Superior temporal gyrus (tissue), 1 donor: Measurements from ENCODE around the gene NCS1.

ENCODE experiments used
- DNase-seq: peaks from one replicate; pipeline ENCODE4 v3.0.0-alpha.2; 2016; ENCODE audit errors: extremely low spot score

The NCS1 gene

DNA sequence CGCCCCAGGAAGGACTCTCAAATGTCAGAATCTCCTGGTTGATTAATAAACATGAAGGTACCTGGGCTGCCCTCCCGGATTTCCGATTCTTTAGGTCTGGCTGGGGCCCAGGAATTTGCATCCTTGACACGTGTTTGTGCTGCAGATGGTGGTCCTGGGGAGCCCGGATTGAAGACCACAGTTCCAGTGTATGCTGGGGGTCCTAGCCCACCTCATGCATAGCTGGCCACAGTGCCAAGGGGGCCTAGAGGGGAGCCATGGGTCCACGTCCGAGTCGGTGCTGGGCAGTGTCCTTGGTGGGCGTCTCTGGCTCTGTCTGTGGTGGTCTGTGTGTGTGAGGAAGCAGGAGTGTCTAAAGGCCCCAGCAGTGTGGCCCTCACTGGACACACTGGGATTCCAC is 3.2 kb downstream of the NCS1 start:
- no peak for DNase-seq

DNA sequence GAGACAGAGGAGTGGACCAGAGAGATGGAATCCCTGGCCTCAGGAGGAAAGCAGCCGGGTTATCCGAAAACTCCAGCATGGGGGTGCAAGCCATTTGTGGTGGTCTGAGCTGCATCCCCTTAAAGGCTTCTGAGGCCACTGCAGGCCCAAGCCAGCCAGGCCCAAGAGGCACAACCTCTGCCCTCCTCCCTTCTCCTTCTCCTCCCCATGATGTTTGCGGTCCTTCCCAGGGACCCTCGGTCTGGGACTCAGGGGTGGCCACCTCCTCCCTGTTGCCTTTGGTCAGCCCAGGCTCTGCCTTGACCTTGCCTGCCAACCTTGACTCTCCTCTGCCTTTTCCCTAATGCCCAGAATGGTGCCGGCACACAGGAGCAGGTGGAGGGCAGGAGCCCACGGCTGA is 4.6 kb downstream of the NCS1 start:
- no peak for DNase-seq

DNA sequence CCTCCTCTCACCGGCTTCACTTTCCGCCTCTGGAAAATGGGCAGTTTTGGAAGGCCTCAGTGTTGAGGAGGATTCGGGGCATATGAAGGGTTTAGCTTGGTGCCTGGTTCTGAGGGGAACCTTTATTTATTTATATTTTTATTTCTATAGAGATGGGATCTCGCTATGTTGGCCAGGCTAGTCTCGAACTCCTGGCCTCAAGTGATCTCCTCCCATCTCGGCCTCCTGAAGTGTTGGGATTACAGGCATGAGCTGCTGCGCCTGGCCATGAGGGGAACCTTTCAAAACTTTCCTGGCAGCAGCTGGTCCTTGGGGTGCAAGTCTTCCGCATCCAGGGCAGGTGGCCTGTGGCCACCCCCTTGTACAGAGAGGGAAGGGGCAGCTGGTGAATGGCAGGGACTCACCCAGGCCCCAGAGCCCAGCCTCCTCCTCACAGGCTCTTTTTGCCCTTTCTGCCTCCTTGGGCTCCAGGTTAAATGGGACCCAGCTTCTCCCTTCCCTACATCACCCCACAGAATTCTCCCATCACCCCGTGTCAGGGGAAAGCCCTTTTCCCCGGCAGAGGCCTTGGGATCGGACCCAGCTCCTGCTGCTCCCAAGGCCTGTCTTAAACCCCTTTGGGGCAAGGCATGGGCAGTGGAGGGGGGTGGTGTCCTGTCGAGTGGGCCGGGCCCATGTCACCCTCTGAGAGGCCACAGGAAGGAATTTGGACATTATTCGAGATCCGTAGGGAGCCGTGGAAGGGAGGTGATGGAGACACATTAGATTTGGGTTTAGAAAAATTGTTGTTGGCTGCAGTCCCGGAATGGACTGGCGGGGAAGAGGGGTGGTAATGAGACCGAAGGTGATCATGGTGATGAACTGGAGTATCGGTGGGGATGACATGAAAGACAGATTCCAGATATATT is 5.9 kb downstream of the NCS1 start:
- DNase-seq = no peak

DNA sequence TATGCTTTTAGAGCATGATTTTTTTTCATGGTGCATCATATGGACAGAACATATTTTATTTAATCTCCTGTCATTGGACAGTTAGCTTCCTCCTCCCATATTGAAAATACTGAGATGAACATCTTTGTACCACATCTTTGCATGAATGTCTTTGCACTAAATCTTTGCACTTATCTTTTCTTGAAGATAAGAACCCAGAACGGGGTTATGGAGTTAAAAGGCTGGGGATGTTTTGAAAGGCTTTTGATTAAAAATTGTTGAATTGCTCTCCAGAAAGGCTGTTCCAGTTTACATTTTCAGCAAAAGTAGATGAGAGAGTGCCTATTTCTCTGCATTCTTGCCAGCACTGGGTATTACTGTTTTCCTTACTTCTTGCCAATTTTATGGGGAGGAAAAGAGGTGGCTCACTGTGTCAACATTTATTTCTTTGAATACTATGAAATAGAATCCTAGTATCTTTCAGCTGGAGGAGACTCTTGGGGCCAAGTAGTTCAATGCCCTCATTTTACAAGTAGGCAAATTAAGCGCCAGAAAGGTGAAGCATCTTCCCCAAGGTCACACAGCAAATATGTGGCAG is 7.2 kb downstream of the NCS1 start:
- DNase-seq = no peak

DNA sequence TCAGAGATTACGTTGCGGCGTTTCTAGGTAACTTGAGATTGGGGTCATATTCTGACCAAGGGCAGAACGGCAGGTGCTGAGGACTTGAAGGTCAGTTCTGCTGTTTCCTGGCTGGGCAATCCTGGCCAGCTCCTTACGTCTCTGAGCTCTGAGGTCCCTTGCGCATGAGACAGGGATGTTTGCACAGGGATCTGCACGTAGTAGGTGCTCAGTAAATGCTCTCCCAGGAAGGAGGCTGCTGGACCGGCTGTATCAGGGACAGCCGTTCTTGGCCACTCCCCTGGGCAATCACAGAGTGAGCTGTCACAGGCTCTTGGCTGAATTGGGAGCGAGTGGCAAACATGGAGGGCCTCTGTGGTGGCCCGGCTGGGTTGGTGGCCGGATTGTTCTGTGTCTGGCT is 8.3 kb downstream of the NCS1 start:
- DNase-seq = no peak

DNA sequence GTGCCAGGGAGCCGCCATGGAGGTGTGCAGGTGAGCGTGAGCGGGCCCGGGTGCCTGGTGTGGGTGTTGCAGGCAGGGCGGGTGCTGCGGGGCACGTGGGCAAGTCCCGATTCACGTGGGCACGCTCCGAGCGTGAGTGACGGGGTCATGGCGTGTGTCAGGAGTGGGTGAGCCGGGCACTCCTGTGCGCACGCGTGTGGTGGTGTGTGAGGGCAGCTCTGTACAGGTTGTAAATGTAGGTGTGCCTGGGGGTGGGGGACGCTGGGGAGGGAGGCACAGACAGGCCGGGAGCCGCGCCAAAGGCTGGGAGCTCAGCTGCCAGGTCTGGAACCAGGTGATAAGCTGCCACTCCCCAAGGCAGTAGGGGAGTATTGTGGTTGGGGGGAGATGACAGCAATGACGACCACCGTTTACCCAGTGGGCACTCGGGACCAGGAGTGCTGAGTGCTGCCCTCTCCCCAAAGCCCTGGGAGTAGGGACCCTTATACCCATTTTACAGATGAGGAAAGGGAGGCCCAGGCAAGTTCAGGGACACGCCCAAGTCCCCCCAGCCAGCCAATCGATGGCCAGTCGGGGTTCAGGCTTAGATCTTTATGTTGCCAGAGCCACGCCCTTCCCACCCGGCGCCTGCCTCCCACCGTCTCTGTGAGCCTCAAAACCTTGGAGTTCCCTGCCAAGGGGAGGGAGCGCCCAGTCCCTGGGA is 9.6 kb downstream of the NCS1 start:
- DNase-seq = no peak

DNA sequence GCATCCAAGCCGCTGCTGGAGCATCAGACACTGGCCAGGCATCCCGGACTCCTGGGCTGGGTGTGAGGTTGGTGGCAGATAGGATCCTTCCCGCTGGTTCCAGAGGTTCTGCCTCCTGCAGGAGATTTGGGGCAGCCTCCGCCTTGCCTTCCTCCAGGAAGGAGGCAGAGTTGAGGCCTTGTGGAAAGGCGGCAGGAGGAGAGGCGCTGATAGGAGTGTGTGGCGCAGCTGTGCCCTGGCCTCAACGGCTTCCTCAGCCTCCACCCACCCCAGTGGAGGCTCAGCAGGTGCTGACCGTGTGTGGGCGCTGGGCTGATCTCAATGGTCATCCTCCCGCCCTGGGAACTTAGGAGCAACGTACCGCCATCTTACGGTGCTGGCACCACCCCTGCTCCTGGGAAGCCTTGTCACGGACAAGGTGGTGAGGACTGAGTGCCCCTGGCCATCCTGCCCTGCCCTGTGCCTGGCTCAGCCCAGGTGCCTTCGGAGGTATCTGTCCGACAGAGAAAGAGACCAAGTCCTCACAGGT is 10.2 kb downstream of the NCS1 start:
- DNase-seq = no peak

DNA sequence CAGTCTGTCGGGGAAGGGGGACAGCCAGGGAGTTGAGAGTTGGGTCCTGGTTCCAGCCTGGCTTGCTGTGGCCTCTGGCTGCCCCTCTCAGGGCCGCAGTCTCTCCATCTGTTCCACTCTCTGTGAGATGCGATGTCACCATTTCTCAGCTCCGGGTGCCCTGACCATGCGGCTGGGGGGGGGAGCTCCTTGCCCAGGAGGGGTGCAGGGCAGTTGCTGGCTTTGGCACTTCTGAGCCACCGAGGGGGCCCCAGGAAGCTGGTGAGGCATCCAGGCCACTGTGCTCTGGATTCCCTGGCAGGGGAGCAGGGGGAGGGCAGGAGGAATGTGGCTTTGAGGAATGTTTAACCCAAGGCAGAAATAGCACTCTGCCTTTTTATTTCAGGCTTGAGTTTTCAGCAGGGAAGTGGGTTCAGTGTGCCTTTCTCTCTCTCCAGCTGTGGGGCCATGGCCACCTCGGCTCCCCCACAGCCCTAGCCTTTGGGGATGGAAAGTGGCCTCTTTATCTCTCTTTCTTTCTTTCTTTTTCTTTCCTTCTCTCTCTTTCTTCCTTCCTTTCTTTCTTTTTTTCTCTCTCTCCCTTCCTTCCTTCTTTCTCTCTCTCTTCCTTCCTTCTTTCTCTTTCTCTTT is 11.0 kb downstream of the NCS1 start:
- no peak for DNase-seq

DNA sequence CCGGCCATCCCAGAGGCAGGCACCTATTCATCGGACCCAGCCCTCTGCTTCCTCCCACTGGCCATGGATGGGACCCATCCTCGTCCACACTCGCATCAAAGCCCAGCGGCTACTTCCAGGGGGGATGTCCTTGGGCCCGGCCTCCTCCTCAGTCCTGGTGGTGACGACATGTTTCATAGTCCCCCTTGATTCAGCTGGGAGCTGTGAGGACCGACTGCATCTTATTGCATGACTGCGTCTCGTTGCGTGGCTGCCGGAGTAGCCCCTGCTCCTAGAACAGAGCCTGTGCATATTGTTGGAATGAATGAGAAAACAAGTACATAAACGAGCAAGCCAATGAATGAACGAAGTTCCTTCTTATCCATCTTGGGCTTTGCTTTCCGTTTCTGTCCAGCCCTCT is 12.8 kb downstream of the NCS1 start:
- DNase-seq = peak; percentile 44

DNA sequence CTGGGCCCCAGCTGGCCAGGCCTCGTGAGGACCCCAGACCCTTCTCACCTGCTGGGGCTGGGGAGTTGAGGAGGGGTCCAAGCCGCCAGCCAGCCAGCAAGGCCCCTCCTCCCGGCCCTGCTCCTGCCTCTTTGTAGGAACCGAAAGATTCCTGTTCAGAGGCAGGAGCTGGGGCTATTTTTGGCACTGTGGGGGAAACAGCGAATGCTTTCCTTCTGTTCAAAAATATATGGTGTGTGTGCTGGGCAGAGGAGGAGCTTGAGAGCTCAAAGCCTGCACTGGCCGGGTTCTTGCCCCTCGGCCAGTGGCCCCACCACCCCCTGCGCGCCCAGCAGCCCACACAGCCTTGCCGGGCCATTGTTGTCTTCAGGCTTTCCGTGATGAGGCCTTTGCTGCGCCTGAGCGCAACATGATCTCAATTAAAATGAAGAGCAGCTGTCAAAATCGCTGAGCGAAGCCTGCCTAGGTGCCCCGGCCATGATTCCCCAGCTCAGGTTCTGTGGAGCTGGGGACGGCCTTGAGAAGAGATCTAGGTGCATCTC is 13.4 kb downstream of the NCS1 start:
- DNase-seq = peak; percentile 66

DNA sequence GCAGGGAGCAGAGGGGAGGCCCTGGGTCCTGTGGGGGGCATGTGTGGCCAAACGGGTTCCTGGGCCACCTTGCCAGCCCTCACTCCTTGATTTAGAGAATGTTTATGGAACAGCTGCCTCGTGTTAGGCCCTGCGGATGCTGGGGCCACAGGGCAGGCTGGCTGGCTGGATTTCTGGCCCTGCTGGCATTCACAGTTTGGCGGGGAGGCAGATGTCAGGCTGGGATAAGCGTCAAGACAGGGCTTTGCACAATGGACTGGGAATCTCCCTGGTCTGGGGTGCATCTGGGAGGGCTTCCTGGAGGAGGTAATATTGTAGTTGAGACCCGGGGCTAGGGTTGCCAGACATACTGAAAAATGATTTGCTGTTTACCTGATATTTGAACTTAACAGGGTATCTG is 13.8 kb downstream of the NCS1 start:
- no peak for DNase-seq

DNA sequence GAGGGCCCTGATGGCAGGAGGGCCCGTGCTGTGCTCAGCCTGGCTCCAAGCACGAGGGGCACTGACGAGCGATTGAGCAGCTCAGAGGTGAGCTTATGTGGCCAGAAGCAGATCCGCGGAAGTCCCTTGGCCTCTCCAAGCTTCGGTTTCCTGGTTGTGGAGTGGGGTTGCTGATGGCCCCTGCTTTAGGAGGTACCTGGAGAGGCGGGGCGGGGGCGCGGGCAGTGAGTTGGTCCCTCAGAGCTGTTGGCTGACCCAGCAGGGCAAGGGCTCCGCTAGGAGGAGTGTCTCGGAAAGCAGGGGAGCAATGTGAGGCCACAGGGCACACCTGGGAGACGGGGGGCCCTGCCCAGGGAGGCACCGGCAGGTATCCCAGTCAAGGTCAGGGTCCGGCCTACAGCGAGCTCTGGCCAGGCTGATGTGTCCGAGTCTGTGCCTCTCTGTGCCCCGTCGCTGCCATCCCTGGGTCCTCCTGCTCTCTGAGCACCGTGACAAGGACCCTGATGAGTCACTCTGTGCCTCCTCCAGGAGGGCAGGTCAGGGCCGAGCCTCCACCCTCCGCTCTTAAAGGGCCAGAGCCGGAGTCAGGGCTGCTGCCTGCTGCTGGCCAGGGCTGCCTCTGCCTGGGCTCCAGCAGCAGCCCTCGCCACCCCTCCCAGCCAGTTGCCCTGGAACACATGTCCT is 14.8 kb downstream of the NCS1 start:
- DNase-seq = no peak

DNA sequence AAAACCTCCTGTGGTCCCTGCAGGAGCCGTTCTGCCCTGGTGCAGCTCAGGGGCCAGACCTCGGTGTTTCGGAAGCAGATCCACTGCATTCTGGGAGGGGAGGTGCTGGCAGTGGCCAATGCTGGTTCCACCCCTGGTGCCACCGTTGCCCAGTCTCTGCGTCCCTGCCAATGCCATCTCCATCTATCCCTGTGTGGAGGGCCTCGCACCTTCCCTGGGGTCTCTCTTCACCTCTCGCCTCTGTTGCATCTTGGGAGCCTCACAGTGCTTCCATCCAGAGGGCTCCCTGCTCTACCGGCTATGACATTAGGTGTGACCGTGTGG is 15.3 kb downstream of the NCS1 start:
- DNase-seq = no peak

DNA sequence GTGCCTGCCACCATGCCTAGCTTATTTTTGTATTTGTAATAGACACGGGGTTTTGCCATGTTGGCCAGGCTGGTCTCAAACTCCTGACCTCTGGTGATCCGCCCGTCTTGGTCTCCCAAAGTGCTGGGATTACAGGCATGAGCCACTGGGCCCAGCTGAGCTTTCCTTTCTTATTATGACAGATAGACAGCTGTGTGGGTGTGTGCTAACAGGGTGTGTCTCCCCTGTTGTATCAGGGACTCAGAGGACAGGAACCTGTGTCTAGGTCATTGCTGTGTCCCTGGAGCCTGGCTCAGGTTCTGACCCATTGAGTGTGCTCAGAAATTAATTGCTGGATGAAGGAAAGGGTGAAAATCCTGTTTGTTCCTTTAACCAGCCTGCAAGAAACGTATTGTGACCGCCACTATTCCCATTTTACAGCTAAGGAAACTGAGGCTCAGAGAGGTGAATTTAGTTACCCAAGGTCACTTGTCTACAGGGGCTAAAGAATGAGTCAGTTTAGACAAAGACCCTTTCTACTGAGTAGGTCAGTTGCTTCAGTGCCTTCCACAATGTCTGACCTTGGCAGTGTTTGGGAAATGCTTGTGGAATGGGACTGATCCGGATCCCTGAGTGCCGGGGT is 16.8 kb downstream of the NCS1 start:
- DNase-seq = no peak

DNA sequence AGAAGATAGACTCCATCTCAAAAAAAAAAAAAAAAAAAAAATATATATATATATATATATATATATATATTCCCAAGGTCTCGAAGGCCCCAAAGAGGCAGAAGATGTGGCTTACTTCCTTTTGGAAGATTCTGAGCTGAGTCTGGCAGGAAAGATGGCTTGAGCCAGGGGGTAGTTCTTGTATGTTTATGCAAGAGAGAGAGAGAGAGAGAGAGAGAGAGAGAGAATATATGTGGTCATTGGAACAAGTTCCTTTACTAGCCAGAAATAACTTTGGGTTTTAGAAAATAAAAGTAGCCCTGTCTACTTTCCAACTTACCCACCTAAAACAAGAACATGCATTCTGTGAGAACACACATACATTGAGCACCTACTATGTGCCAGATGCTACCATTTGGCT is 17.6 kb downstream of the NCS1 start:
- DNase-seq = no peak

DNA sequence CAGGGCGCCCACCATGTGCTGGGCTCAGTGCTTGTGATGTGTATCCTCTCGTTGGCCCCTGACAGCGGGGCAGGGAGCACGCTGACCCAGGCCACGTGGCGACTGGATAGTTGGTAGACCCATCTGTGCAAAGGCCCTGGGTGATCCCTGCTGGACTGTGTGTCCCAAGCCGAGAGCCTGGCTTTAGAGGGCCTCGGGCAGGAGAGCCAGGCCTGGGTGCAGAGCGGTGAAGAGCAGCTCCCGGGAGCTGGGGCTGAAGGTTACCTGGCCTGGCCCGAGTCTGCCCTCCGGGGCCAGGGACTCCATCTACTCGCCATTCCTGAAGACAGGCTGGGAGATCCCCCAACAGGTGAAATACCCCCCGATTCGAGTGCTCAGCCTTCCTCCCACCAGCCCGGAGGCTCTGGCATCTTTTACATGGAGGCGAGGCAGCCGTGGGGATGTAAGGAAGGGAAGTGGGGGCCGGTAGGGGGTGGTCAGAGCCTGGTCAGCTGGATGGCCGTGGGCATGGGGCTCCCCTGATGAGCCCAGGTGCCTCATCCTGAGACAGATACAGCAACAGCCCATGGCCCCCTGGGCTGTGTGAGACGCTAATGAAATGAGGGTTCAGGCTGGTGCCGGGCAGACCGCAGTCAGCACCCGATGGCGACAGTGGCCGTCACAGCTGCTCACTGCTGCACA is 19.0 kb downstream of the NCS1 start:
- DNase-seq = no peak

DNA sequence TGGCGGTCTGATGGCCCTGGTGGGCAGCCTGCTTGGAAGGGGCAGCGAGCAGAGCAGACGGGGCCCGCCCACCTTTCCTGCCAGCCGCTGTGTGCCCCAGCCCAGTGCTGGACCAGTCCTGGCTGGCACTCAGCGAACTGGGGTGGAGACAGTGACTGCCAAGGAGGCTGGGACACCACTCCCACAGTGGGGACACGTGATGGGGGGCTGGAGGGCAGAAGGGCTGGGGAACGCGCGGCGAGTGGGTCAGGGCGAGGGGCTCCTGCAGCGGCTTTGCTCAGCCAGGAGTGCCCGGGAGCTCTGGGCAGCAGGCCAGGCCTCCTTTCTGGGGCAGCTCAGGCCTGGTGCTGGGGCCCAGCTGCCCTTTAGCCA is 19.5 kb downstream of the NCS1 start:
- DNase-seq = no peak

DNA sequence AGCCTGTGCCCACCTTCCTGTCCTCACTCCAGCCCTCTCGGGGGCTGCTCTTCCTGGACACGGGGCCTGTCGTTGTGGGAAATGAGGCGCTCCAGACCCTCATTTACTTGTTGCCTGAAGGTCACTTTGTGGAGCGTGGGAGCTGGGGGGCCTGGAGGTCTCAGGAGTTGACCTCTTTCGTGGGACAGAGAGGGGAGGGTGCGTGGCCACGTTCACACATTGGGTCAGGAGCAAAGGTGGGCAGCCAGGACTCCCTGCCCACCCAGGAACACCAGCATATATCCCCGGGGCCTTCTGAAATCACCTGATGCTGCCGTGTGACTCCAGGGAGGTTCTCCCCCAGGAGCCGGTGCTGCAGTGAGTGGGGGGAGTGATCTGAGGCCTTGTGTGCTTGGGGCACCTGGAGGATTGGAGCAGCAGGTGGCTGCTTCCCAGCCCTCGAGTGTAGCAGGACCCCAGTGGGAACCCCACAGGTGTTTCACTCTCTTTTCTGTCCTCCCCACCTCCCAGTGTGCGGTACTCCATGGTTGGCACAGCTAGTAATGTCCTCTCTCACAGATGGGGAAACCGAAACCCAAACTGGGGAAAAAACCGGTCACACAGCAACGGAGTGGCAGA is 20.3 kb downstream of the NCS1 start:
- no peak for DNase-seq

DNA sequence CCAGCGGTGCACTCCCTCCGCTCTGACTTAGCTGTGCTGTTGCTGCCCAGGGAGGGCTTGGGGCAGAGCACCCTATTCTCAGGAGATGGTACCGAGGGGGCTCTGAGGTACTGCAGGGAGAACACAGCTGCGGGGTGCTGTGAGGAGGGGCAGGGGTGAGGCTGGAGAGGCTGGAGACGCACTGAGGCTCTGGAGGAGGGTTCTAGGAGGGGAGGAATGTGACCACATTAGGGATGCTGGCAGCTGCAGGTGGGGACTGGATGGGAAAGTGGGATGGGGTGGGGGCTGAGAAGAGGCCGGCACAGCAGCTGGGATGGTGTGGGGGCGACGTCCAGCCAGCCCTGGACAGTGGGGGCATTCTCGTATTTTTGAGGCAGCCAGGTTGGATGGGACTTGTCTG is 20.9 kb downstream of the NCS1 start:
- no peak for DNase-seq
